Neuron (in vitro differentiated cells): ENCODE results near the gene MORF4L2.
"Not testable (repeated sequence)": the region's sequence is repeated elsewhere in the genome, so short reads cannot be mapped to it uniquely, and the experiment has no call there.

Experiments used
- H2AFZ ChIP-seq: one replicate; pipeline ENCODE4 v1.6.1; 2013; ENCODE audit warnings: low read depth, mild to moderate bottlenecking, inconsistent platforms, low read length, moderate library complexity
- H3K27me3 ChIP-seq: one replicate; pipeline ENCODE4 v1.6.1; 2013; ENCODE audit warnings: low read length; ENCODE audit not compliant: insufficient read depth
- H3K36me3 ChIP-seq: one replicate; pipeline ENCODE4 v1.6.1; 2013; ENCODE audit warnings: low read length; ENCODE audit not compliant: insufficient read depth
- H3K4me1 ChIP-seq: one replicate; pipeline ENCODE4 v1.6.1; 2013; ENCODE audit warnings: low read length; ENCODE audit not compliant: insufficient read depth
- H3K4me3 ChIP-seq: 2 replicates; pipeline ENCODE4 v1.5.1; 2013; ENCODE audit warnings: mild to moderate bottlenecking, low read length, moderate library complexity
- H3K9me3 ChIP-seq: one replicate; pipeline ENCODE4 v1.6.1; 2013; ENCODE audit warnings: low read length

MORF4L2 gene

DNA sequence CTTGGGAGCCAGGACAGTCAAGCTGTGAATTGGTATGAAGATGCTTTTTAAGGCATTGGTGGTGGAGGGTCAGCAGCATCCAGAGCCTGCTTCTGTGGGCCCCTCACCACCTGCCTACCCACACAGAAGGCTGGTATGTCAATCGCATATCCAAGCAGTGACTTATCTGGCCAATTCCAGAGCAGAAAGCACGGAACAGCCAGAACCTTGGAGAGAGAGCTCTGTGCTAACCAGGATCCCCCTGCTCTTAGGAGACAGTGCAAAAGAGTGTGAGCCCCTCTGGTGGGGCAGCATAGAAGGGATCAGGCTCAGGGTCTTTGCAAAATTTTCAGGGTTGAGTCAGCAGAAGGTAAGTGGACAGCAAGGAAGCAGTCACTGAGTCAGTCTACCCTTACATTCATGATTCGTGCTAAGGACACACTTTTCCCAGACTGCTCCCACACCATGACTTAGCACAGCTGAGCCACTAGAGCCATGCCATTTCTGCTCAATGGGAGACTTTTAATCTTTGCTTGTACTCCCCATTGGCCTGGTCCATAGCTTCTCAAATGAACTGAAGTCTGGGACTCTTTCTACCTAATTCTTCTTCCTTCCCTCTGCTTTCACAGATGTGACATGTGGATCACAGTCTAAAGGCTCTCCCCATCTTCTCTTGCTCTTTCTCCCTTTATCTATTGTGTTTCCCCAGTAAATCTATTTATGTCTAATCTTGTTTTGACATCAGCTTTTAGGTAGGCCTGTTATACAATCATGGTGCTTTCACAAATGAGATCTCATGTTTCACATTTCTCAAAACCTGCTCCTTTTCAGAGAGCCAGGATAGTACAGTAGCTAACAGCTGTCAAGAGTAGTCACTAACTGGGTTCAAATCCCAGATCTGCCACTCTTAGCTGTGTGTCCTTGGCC lies 20.0 kb downstream of the MORF4L2 start:
- Histone ChIP-seq H3K27me3 (peaks cover 27% of the 10 kb centered on the region), H2AFZ (no peak overlapping the region), H3K4me1 (no peaks in the 10 kb centered on the region), H3K36me3 (no peaks in the 10 kb centered on the region), H3K9me3 (no peaks in the 10 kb centered on the region), H3K4me3 (no peak overlapping the region)

DNA sequence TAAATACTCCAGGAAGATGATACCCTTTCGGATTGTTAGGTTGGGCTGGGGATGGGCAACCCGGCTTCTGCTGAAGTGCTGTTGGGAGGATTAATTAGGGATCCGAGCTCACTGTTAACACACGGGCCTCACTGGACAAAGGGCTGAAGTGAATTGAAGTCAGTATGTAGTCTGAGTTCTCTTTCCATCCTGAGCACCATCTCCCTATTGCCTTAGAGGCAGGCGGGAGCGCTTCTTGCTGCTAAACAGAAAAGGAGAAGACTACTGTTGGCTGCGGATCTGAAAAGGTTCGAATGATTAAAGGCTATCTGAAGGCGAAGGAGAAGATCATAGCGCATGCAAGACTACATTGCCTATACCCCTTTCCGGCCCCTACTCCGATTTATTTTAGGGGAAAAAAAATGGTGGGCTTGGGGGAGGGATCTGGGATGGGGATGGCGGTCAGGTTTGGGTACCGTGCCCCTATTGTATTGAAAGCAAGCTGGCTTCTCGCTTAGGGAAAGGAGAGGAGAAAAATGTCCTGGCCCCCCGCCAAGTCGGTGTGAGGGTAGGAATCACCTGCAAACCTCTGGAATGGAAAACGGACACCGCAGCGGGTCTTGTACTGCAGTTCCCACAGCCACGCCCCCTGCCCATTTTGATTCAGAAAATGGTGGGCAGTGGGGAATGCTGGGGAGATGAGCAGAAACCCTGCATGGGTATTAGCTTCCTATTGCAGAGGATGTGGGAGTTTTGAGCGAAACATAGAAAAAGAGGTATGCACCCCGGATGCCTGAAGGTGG lies 22.3 kb downstream of the MORF4L2 start:
- Histone ChIP-seq H3K4me3 (no peak overlapping the region), H3K9me3 (no peaks in the 10 kb centered on the region), H3K4me1 (no peaks in the 10 kb centered on the region), H3K27me3 (peaks cover 27% of the 10 kb centered on the region), H2AFZ (no peak overlapping the region), H3K36me3 (no peaks in the 10 kb centered on the region)

DNA sequence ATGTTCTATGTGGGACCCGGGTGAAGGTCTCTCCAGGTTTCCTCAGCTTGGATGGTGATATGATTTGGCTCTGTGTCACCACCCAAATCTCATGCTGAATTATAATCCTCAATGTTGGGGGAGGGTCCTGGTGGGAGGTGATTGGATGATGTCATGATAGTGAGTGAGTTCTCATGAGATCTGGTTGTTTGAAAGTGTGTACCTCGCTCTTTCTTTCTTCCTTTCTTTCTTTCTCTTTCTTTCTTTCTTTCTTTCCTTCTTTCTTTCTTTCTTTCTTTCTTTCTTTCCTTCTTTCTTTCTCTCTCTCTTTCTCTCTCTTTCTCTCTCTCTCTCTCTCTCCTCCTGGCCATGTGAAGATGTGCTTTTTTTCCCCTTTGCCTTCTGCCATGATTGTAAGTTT lies 27.0 kb downstream of the MORF4L2 start:
- H3K4me3 ChIP-seq, H3K9me3 ChIP-seq, H3K4me1 ChIP-seq, H3K36me3 ChIP-seq, H2AFZ ChIP-seq: not testable (repeated sequence)
- H3K27me3 ChIP-seq, result peaks cover 15% of the 10 kb centered on the region

DNA sequence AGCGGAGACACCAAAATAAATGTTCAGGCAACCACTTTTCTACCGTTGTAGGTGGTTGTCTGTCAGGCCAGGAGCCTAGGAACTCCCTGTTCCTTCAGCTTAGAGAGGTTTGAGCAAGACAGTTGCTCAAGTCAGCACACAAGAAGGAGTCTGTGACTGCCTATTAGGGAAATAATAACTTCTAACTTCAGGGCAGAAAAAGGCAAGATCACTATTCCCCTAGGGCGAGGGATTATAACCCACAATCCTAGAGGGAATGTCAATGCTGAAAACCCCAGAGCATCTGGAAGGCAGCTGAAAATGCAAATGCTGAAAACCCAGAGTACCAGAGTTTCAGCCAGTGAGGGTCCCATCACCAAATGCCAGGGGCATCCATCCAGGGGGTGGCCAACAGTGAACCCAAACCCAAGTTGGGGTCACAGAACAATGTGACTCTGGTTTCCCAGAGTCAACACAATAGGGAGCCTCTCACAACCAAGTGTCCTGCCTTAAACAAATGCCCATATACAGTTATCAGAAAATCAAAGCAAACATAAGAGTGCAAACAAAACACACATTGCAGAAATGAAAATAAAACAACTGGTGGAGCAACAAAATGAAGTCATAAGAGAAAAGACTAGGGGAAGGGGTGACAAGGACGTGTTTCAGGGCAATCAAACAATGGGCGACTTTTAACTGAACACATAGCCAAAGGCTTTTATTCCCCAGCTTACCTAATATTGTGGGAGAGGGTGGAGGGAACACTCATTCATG lies 27.6 kb downstream of the MORF4L2 start:
- Histone ChIP-seq H3K4me1 (no peaks in the 10 kb centered on the region), H3K36me3 (no peaks in the 10 kb centered on the region)

DNA sequence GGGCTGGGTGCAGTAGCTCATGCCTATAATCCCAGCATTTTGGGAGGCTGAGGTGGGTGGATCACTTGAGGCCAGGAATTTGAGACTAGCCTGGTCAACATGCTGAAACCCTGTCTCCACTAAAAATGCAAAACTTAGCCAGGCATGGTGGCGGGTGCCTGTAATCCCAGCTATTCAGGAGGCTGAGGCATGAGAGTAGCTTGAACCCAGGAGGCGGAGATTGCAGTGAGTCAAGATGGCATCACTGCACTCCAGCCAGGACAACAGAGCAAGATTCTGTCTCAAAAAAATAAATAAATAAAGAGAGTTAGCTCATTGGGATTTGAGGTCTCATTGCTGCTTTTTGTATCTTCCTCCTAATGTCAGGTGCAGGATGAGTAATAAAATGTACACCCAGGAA lies 29.4 kb downstream of the MORF4L2 start:
- H3K4me1 ChIP-seq, H3K4me3 ChIP-seq, H2AFZ ChIP-seq, H3K27me3 ChIP-seq, H3K36me3 ChIP-seq, H3K9me3 ChIP-seq: not testable (repeated sequence)

More for the DNA sequence above, 27.6 kb downstream of the MORF4L2 start:
- H3K9me3 ChIP-seq, result no peaks in the 10 kb centered on the region
- no peak overlapping the region for H2AFZ ChIP-seq
- no peak overlapping the region for H3K4me3 ChIP-seq
- peaks cover 12% of the 10 kb centered on the region for H3K27me3 ChIP-seq

DNA sequence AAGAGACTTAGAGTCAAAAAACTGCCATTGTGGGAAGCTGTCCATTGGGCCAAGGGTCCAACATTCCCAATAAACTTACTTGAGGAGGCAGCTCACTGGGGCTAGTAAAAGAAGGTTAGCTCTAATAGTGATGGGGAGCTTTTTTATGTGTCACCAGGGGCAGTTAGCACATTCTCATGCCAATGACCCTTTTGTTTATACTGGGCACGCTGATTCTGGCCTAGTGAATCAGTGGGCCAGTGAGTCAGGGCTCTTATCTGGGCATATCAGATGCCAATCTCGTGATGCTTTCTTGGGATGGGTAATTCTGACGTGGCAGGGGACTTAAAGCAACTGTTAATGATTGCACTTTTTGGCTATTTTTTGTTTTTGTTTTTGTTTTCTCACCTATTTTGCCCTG lies 29.9 kb downstream of the MORF4L2 start:
- Histone ChIP-seq H3K36me3 (no peaks in the 10 kb centered on the region), H2AFZ (no peak overlapping the region), H3K9me3 (no peaks in the 10 kb centered on the region), H3K4me1 (no peaks in the 10 kb centered on the region), H3K27me3 (peaks cover 6% of the 10 kb centered on the region), H3K4me3 (no peak overlapping the region)

DNA sequence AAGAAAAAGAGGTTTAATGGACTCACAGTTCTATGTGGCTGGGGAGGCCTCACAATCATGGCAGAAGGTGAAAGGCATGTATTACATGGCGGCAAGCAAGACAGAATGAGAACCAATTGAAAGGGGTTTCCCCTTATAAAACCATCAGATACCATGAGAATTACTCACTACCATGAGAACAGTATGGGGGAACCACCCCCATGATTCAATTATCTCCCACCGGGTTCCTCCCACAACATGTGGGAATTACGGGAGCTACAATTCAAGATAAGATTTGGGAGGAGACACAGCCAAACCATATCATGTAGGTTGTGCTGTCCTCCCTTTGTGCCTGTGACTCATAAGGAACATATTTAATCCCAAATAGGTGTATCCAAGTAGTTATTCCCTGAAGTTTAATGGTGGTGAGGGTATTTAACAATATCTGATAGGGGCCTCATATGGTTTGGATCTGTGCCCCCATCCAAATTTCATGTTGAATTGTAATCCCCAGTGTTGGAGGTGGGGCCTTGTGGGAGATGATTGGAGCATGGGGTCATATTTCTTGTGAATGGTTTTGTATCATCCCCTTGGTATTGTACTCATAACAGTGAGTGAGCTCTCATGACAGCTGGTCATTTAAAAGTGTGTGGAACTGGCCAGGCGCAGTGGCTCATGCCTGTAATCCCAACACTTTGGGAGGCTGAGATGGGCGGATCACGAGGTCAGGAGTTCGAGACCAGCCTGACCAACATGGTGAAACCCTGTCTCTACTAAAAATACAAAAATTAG lies 31.1 kb downstream of the MORF4L2 start:
- not testable (repeated sequence) for H3K36me3 ChIP-seq, H2AFZ ChIP-seq, H3K9me3 ChIP-seq, H3K4me3 ChIP-seq, H3K4me1 ChIP-seq, H3K27me3 ChIP-seq

DNA sequence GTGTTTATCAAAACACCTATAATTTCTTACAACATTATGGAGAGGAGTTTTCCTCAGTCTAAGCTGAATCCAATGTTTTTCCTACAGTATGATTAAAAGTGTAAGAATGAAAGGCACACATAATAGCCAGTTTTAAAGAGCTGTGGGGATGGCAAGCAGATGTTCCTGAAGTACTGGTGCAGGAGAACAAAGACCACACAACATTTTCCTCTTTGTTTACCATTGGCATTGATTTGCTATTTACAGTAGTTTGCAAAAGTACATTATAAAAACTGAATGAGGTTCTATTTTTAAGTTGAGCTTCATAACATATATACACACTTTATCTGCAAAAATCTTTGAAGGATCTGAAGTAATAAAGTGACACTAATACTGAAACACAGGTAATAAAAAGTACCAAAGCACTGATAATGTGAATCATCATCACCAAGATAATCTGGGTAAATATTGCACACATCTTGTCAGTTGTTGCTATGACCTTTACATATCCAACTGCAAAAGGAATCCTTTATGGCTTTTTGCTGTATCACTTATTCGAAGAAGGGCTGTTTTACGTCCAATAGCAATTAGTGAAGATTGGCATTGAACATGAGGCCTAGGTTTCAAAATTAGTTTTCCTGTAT lies 35.2 kb downstream of the MORF4L2 start:
- Histone ChIP-seq H3K4me1 (no peaks in the 10 kb centered on the region), H3K27me3 (no peaks in the 10 kb centered on the region)

DNA sequence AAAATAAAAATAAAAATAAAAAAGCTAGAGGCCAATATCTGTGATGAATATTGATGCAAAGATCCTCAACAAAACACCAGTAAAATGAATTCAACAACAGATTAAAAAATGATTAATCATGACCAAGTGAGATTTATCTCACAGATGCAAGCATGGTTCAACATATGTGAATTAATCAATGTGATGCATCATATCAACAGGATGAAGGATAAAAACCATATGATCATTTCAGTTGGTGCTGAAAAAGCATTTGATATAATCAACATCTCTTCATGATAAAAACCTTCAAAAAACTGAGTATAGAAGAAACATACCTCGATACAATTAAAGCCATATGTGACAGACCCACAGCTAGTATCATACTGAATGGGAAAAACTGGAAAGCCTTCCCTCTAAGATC lies 38.9 kb downstream of the MORF4L2 start:
- no peaks in the 10 kb centered on the region for H3K4me1 ChIP-seq
- no peak overlapping the region for H3K4me3 ChIP-seq
- no peaks in the 10 kb centered on the region for H3K9me3 ChIP-seq
- H2AFZ ChIP-seq, result no peak overlapping the region
- H3K27me3 ChIP-seq, result no peaks in the 10 kb centered on the region
- H3K36me3 ChIP-seq, result no peaks in the 10 kb centered on the region

More for the DNA sequence above, 35.2 kb downstream of the MORF4L2 start:
- Histone ChIP-seq H3K36me3 (no peaks in the 10 kb centered on the region), H3K9me3 (no peaks in the 10 kb centered on the region), H3K4me3 (no peak overlapping the region), H2AFZ (no peak overlapping the region)

DNA sequence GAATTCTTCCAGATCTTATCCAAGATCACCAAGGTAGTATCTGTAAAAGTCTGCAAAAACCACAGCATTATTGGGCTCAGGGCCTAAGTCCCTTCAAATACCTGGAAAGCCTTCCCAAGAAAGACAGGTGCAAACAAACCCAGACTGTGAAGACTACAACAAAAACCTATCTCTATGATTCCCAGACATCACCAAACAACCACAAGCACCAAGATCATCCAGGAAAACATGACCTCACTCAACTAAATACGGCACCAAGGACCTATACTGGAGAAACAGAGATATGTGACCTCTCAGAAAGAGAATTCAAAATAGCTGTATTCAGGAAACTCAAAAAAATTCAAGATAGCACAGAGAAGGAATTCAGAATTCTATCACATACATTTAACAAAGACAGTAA lies 42.4 kb downstream of the MORF4L2 start:
- no peak overlapping the region for H2AFZ ChIP-seq
- H3K4me1 ChIP-seq, result peaks cover 13% of the 10 kb centered on the region
- H3K36me3 ChIP-seq, result no peaks in the 10 kb centered on the region
- no peaks in the 10 kb centered on the region for H3K27me3 ChIP-seq
- no peak overlapping the region for H3K4me3 ChIP-seq
- no peaks in the 10 kb centered on the region for H3K9me3 ChIP-seq

DNA sequence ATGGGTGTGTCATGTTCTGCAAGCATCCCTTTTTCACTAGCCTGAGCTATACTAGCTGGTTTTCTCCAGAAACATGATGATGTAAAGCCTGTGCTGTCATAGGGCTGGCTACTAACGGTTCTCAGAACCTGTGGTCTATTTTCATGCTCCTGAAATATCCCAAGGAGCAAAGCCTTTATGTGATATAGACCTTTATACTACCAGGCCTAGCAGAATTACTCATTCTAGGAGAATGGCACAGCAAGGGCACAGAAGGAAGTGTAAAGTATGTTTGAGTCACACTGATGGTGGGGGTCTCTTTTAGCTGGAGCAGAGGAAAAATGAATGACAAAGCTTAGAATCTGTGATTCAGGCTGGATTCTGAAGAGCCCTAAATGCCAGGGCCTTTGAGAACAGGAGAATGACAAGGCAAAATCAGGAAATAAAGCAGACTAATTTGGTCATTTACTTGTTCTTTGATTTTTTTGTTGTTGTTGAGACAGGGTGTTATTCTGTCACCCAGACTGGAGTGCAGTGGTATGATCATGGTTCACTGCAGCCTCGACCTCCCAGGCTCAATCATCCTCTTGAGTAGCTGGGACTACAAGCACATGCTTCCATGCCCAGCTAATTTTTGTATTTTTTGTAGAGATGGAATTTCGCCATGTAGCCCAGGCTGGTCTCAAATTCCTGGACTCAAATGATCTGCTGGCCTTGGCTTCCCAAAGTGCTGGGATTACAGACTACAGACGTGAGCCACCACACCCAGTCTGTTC lies 45.9 kb downstream of the MORF4L2 start:
- no peak overlapping the region for H3K4me3 ChIP-seq
- H3K4me1 ChIP-seq, result peaks cover 20% of the 10 kb centered on the region
- no peaks in the 10 kb centered on the region for H3K9me3 ChIP-seq
- no peaks in the 10 kb centered on the region for H3K36me3 ChIP-seq
- no peaks in the 10 kb centered on the region for H3K27me3 ChIP-seq
- H2AFZ ChIP-seq, result no peak overlapping the region
